Suprapubic skin (tissue), 4 donors: ENCODE data around the gene CHD2.

ENCODE experiments used
- EP300 ChIP-seq: sonication (generic); formaldehyde crosslinking; IDR thresholded peaks from one replicate; pipeline ENCODE4 v1.6.1; 2017; ENCODE audit warnings: antibody characterized with exemption
- POLR2A ChIP-seq, 2 donors: fragments of 450-650 bp; IDR thresholded peaks; one replicate each; pipeline ENCODE4 v1.6.1; 2017; ENCODE audit warnings: antibody characterized with exemption in 2 of 2, mild to moderate bottlenecking in 2 of 2, moderate library complexity in 2 of 2
- POLR2AphosphoS5 ChIP-seq, 3 donors: sonication (generic); formaldehyde crosslinking; IDR thresholded peaks; one replicate each; pipeline ENCODE4 v1.6.1; 2017; ENCODE audit warnings: antibody characterized with exemption in 3 of 3
- TF ChIP-seq, protein P1 (sequence below), 2 donors: fragments of 200-600 bp in 1 of 2; fragments of 450-650 bp in 1 of 2; sonication (generic) in 1 of 2; IDR thresholded peaks; one replicate each; pipeline ENCODE4 v1.5.1; 2016 to 2019; ENCODE audit warnings: antibody characterized with exemption in 2 of 2, mild to moderate bottlenecking in 1 of 2, moderate library complexity in 1 of 2

DNA sequence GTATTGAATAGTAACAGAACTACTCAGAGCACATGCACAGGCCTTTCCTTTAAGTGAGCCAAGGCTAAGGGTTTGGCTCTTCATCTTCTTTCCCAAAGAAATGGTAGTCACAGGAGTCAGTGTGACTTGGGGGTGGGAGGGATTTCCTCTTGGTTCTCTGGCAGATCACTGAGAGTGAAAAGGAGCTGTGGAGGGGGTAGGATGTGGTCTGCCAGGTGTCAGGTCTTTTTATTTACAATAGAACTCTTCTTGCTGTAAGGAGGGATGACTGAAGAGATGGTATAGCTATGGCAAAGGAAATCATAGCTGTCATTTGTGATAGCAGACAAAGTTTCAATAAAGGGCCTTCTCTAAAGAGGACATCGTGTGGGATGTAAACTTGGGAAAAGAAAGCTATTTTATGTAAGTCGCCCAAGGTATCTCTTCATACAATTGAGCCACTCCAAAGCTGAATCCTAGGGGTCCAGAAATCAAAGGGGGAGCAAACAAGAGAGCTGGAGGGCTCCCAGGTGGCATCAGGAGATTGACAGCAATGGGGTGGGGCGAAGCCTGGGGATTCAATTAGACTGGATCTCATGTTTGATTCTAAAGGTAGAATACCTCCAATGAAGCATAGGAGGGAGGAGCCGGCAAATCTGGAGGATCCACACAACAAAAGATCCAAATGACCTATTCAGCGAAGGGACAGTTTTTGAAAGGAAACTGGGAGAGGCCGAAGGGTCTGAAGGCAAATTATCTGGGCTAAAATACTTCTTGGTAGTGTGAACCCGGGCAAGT, 20.0 kb upstream of the CHD2 start:
- TF ChIP-seq, protein P1, sequence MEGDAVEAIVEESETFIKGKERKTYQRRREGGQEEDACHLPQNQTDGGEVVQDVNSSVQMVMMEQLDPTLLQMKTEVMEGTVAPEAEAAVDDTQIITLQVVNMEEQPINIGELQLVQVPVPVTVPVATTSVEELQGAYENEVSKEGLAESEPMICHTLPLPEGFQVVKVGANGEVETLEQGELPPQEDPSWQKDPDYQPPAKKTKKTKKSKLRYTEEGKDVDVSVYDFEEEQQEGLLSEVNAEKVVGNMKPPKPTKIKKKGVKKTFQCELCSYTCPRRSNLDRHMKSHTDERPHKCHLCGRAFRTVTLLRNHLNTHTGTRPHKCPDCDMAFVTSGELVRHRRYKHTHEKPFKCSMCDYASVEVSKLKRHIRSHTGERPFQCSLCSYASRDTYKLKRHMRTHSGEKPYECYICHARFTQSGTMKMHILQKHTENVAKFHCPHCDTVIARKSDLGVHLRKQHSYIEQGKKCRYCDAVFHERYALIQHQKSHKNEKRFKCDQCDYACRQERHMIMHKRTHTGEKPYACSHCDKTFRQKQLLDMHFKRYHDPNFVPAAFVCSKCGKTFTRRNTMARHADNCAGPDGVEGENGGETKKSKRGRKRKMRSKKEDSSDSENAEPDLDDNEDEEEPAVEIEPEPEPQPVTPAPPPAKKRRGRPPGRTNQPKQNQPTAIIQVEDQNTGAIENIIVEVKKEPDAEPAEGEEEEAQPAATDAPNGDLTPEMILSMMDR (IDR thresholded peaks at IDR 0.05) = no peak
- TF ChIP-seq POLR2A (IDR thresholded peaks at IDR 0.05) (no peak), POLR2AphosphoS5 (IDR thresholded peaks at IDR 0.05) (no peak), EP300 (no peak)
